Posterior cingulate gyrus (tissue), 11 donors: ENCODE measurements around the gene BCAM.
A peak's percentile ranks its signal among the peaks of the same experiment; 100 is the strongest.
"Not testable (repeated sequence)": the region's sequence is repeated elsewhere in the genome, so short reads cannot be mapped to it uniquely, and the experiment has no call there.

Experiments
- DNase-seq, 10 donors: peaks; one replicate each; pipeline versions ENCODE4 v3.0.0 to v3.0.0-alpha.2; 2020 to 2021; ENCODE audit warnings: mixed read lengths in 3 of 10
- intact Hi-C: fragments of 100-400 bp; cut with DNase I; formaldehyde crosslinking; loops from one replicate; pipeline ENCODE4 v1.15.1; 2023

BCAM gene, protein sequence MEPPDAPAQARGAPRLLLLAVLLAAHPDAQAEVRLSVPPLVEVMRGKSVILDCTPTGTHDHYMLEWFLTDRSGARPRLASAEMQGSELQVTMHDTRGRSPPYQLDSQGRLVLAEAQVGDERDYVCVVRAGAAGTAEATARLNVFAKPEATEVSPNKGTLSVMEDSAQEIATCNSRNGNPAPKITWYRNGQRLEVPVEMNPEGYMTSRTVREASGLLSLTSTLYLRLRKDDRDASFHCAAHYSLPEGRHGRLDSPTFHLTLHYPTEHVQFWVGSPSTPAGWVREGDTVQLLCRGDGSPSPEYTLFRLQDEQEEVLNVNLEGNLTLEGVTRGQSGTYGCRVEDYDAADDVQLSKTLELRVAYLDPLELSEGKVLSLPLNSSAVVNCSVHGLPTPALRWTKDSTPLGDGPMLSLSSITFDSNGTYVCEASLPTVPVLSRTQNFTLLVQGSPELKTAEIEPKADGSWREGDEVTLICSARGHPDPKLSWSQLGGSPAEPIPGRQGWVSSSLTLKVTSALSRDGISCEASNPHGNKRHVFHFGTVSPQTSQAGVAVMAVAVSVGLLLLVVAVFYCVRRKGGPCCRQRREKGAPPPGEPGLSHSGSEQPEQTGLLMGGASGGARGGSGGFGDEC

GRCh38 chr19:44808463-44809371 is at the start of gene BCAM:
BCAM (plus strand) TSS chr19:44809103; CDS start chr19:44809125, 22 bp downstream.
- peak in 6 of 10 donors; percentile 16 to 92 (median 34) for DNase-seq
- intact Hi-C loops = no loop called here

- DNase-seq = peak in 1 of 10 donors; percentile 19
- intact Hi-C loops = no loop called here
These were observed 46.9 kb upstream of the BCAM start for GRCh38 chr19:44762038-44762437.

GRCh38 chr19:44765033-44765948 is 43.6 kb upstream of the BCAM start:
- intact Hi-C loops = no loop called here
- DNase-seq = no peak

- DNase-seq = no peak
- intact Hi-C loops = no loop called here
These were observed 43.0 kb upstream of the BCAM start for GRCh38 chr19:44765949-44766335.

GRCh38 chr19:44767295-44768180 is 41.4 kb upstream of the BCAM start:
- DNase-seq = no peak
- intact Hi-C loops = no loop called here

GRCh38 chr19:44770550-44771257 is 38.2 kb upstream of the BCAM start:
- DNase-seq = peak; percentile 33 to 95 (median 79)
- intact Hi-C loops = loop anchor here (1.0 to 2.0 kb wide), 3 partner anchors 46 to 200 kb away; no protein-coding TSS in a partner anchor

- DNase-seq, intact Hi-C loops: not testable (repeated sequence)
These were observed 36.8 kb upstream of the BCAM start for GRCh38 chr19:44772144-44772543.

- no peak for DNase-seq
- intact Hi-C loops = no loop called here
These were observed 35.9 kb upstream of the BCAM start for GRCh38 chr19:44772959-44773358.

GRCh38 chr19:44775676-44776240 is 33.1 kb upstream of the BCAM start:
- DNase-seq = no peak
- intact Hi-C loops = no loop called here

DNA sequence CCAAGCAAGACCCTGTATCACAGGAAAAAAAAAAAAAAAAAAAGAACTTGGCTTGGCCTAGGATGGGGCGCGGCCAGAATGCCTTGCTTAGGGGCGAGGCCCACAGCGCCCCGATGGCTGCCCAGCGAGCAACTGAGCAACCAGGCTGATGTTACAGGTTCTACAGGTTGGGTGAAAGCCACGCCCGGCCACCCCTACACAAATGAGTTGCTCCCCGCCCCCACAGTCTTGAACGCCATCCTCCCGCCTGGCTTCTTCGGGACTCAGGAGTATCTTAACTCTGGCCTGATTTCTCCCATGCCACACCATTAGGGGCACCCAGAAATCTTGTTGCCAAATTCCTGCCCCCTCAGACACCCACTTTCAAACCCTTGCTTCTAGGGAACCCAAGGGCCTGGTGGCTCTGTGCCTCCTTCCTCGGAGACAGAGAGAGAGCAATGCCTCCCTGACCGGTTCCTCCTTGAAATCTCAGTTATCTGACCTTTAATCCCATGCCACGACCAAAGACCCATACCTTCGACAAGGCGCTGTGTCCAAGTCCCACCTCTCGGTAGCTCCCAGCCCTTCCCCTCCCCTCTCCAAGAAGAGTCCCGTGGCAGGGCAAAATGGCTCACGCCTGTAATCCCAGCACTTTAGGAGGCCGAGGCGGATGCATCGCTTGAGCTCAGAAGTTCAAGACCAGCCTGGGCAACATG is 32.4 kb upstream of the BCAM start:
- DNase-seq = no peak
- intact Hi-C loops = no loop called here

DNA sequence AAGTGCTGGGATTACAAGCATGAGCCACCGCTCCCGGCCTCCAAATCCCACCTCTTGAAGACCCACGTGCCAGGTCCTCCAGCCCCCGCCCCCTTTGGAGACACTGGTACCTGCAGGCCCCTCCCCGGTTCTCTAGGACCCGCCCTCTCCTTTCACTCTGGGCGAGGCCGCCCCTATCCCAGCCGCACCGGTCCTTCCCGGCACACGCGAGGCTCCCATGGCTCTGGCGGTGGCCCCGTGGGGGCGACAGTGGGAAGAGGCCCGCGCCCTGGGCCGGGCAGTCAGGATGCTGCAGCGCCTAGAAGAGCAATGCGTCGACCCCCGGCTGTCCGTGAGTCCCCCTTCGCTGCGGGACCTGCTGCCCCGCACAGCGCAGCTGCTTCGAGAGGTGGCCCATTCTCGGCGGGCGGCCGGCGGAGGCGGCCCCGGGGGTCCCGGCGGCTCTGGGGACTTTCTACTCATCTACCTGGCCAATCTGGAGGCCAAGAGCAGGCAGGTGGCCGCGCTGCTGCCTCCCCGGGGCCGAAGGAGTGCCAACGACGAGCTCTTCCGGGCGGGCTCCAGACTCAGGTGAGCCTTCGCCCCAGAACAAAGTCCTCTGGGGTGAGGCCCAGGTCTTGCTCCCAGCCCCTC is 31.1 kb upstream of the BCAM start, which contains the start of gene CBLC:
TSS of gene CBLC (plus strand) at position 176 of the 633 bp plus-strand sequence. CDS start at position 218, 42 bp downstream.
- intact Hi-C loops = no loop called here
- no peak for DNase-seq

DNA sequence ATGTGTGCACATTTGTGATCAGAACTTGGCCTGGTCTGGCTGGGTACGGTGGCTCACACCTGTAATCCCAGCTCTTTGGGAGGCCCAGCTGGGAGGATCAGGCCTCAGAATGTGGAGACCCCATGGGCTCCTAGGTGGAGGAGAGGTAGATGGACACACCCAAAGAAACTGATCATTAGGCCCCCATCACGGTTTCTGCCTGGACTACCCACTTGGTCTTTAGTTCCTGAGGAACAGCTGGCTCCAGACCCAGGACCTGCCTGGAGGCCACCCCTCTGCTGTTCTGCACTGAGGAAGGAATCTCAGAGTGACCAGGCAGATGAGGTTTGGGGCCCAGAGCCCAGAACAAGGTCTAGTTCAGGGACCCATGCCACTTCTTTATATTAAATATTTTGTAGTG is 29.8 kb upstream of the BCAM start:
- intact Hi-C loops = no loop called here
- DNase-seq = no peak

DNA sequence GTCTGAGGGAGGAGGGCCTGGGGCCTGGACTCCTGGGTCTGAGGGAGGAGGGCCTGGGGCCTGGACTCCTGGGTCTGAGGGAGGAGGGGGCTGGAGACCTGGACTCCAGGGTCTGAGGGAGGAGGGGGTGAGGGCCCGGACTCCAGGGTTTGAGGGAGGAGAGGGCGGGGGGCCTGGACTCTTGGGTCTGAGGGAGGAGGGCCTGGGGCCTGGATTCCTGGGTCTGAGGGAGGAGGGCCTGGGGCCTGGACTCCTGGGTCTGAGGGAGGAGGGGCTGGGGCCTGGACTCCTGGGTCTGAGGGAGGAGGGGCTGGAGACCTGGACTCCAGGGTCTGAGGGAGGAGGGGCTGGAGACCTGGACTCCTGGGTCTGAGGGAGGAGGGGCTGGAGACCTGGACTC is 27.2 kb upstream of the BCAM start:
- intact Hi-C loops = loop anchor here (5.0 kb wide), 1 partner anchor 66 kb away; the partner anchor contains the start of gene NECTIN2
- DNase-seq = peak in 1 of 10 donors; percentile 57

- no peak for DNase-seq
- intact Hi-C loops = loop anchor here (5.0 kb wide), 1 partner anchor 65 kb away; the partner anchor contains the start of gene NECTIN2
These were observed 26.2 kb upstream of the BCAM start for GRCh38 chr19:44782729-44783128.

GRCh38 chr19:44783545-44783944 is 25.4 kb upstream of the BCAM start:
- intact Hi-C loops = loop anchor here (5.0 kb wide), 1 partner anchor 64 kb away; the partner anchor contains the start of gene NECTIN2
- DNase-seq = no peak

DNA sequence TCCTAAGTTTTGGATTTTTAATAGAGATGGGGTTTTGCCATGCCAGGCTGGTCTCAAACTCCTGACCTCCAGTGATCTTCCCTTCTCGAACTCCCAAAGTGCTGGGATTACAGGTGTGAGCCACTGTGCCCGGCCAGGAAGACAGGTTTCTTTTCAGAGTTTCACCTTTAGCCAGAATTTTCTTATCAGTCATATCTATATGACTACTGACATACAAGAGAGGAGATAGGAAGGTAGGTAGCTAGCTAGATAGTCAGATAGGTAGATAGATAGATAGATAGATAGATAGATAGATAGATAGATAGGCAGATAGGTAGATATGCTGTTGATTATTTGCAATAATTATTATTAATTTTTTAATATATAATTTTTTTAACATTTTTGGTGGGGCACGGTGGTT is 23.6 kb upstream of the BCAM start:
- intact Hi-C loops = no loop called here

More for the DNA sequence above, 23.6 kb upstream of the BCAM start:
- no peak for DNase-seq
